ENCODE results near the gene CKAP2L. TPM values are rescaled to one million over a fixed set of nuclear protein-coding genes. Genes with fewer than 3 reads are reported as not detected.

CKAP2L gene
- total RNA-seq, 2 experiments from 2014 or later, result 59.1 to 78.1 TPM

- Mint-ChIP-seq H3K27me3 (peaks cover 5% of the 10 kb centered on the region), H3K27ac (no peak overlapping the region), H3K36me3 (ENCODE audit: low read depth) (peaks cover 23% of the 10 kb centered on the region), H3K9me3 (peaks cover 14% of the 10 kb centered on the region), H3K4me1 (peaks cover 30% of the 10 kb centered on the region), H3K4me3 (no peak overlapping the region)
- CTCF ChIA-PET, result interaction anchor here (1.0 to 1.2 kb wide), 2 partner anchors 19 to 21 kb away, joined by 3 to 4 read pairs; no protein-coding TSS in a partner anchor
- POLR2A ChIA-PET, result interaction anchor here (0.7 kb wide), 1 partner anchor 59 kb away, joined by 3 read pairs; no protein-coding TSS in a partner anchor
- no peak for DNase-seq
These were observed 4.0 kb upstream of the CKAP2L start for GRCh38 chr2:112768432-112768831.

- ChIA-PET POLR2A (no interaction called here), CTCF (interaction anchor here (1.0 kb wide), 1 partner anchor 18 kb away, joined by 4 read pairs; no protein-coding TSS in a partner anchor)
- Mint-ChIP-seq H3K27ac (peak overlapping the region; percentile 82), H3K4me1 (peaks cover 36% of the 10 kb centered on the region), H3K27me3 (peaks cover 2% of the 10 kb centered on the region), H3K36me3 (ENCODE audit: low read depth) (peaks cover 29% of the 10 kb centered on the region), H3K9me3 (peaks cover 14% of the 10 kb centered on the region), H3K4me3 (peak overlapping the region; percentile 31)
- DNase-seq, result no peak
These were observed 3.4 kb upstream of the CKAP2L start for GRCh38 chr2:112767693-112768330.

DNA sequence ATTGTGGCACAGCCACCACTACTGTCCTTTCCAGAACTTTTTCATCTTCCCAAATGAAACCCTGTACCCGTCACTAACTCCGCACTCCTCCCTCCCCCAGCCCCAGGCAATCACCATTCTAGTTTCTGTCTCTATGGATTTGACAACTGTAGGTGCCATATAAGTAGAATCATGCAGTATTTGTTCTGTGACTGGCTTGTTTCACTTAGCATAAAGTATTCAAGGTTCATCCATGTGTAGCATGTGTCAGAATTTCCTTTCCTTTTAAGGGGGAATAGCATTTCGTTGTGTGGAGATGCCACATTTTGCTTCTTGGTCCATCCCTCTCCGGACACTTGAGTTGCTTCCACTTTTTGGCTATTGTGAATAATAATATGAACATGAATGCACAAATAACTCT is 842 bp upstream of the CKAP2L start:
- H3K4me3 Mint-ChIP-seq, result peak overlapping the region; percentile 98
- H3K36me3 Mint-ChIP-seq (ENCODE audit: low read depth), result peaks cover 47% of the 10 kb centered on the region
- H3K9me3 Mint-ChIP-seq, result peaks cover 12% of the 10 kb centered on the region
- no peaks in the 10 kb centered on the region for H3K27me3 Mint-ChIP-seq
- POLR2A ChIA-PET, result interaction anchor here (0.6 kb wide), 1 partner anchor 157 kb away, joined by 3 read pairs; no protein-coding TSS in a partner anchor
- no peak for DNase-seq
- H3K27ac Mint-ChIP-seq, result peak overlapping the region; percentile 97
- CTCF ChIA-PET, result no interaction called here
- peaks cover 52% of the 10 kb centered on the region for H3K4me1 Mint-ChIP-seq

- no peaks in the 10 kb centered on the region for H3K27me3 Mint-ChIP-seq
- no peak for DNase-seq
- H3K4me1 Mint-ChIP-seq, result peaks cover 49% of the 10 kb centered on the region
- peak overlapping the region; percentile 21 for H3K27ac Mint-ChIP-seq
- H3K4me3 Mint-ChIP-seq, result peak overlapping the region; percentile 98
- peaks cover 55% of the 10 kb centered on the region for H3K36me3 Mint-ChIP-seq (ENCODE audit: low read depth)
- peaks cover 1% of the 10 kb centered on the region for H3K9me3 Mint-ChIP-seq
- CTCF ChIA-PET, result interaction anchor here (0.6 to 2.2 kb wide), 4 partner anchors 9 to 466 kb away, joined by 4 to 11 read pairs (median 5); no protein-coding TSS in a partner anchor
- POLR2A ChIA-PET, result interaction anchor here (0.6 to 0.7 kb wide), 2 partner anchors 16 to 114 kb away, joined by 6 to 7 read pairs; no protein-coding TSS in a partner anchor
These were observed 2.1 kb downstream of the CKAP2L start for GRCh38 chr2:112762276-112762675.

GRCh38 chr2:112760149-112760548 is 4.3 kb downstream of the CKAP2L start:
- Mint-ChIP-seq H3K4me3 (no peak overlapping the region), H3K27ac (no peak overlapping the region), H3K36me3 (ENCODE audit: low read depth) (peaks cover 70% of the 10 kb centered on the region), H3K4me1 (peaks cover 48% of the 10 kb centered on the region), H3K27me3 (no peaks in the 10 kb centered on the region), H3K9me3 (no peaks in the 10 kb centered on the region)
- ChIA-PET POLR2A (no interaction called here), CTCF (interaction anchor here (0.6 to 1.1 kb wide), 2 partner anchors 11 to 49 kb away, joined by 3 to 6 read pairs; no protein-coding TSS in a partner anchor)
- no peak for DNase-seq

- DNase-seq, result no peak
- peaks cover 55% of the 10 kb centered on the region for H3K4me1 Mint-ChIP-seq
- CTCF ChIA-PET, result no interaction called here
- H3K9me3 Mint-ChIP-seq, result no peaks in the 10 kb centered on the region
- H3K4me3 Mint-ChIP-seq, result no peak overlapping the region
- no peaks in the 10 kb centered on the region for H3K27me3 Mint-ChIP-seq
- peaks cover 78% of the 10 kb centered on the region for H3K36me3 Mint-ChIP-seq (ENCODE audit: low read depth)
- H3K27ac Mint-ChIP-seq, result no peak overlapping the region
- POLR2A ChIA-PET, result no interaction called here
These were observed 5.7 kb downstream of the CKAP2L start for GRCh38 chr2:112758711-112759110.

DNA sequence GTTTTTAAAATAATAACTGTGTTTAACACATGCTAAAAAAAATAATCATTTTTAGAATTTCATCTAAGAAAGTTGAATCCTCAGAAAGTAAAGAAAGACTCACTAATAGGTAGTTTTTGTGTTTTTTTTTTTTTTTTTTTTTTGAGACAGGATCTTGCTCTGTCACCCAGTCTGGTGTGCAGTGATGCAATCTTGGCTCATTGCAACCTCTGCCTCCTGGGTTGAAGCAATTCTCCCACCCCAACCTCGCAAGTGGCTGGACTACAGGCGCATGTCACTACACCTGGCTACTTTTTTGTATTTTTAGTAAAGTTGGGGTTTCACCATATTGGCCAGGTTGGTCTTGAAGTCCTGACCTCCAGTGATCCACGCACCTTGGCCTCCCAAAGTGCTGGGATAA is 7.1 kb downstream of the CKAP2L start:
- H3K36me3 Mint-ChIP-seq (ENCODE audit: low read depth), result peaks cover 74% of the 10 kb centered on the region
- DNase-seq, result no peak
- CTCF ChIA-PET, result no interaction called here

GRCh38 chr2:112756207-112756606 is 8.2 kb downstream of the CKAP2L start:
- Mint-ChIP-seq H3K4me3 (no peak overlapping the region), H3K36me3 (ENCODE audit: low read depth) (peaks cover 72% of the 10 kb centered on the region), H3K27me3 (no peaks in the 10 kb centered on the region), H3K9me3 (no peaks in the 10 kb centered on the region), H3K27ac (no peak overlapping the region), H3K4me1 (peaks cover 40% of the 10 kb centered on the region)
- ChIA-PET POLR2A (no interaction called here), CTCF (no interaction called here)
- DNase-seq, result no peak

More for the DNA sequence above, 7.1 kb downstream of the CKAP2L start:
- H3K27ac Mint-ChIP-seq, result no peak overlapping the region
- no peaks in the 10 kb centered on the region for H3K27me3 Mint-ChIP-seq
- peaks cover 45% of the 10 kb centered on the region for H3K4me1 Mint-ChIP-seq
- no peaks in the 10 kb centered on the region for H3K9me3 Mint-ChIP-seq
- H3K4me3 Mint-ChIP-seq, result no peak overlapping the region
- POLR2A ChIA-PET, result interaction anchor here (0.6 kb wide), 1 partner anchor 188 kb away, joined by 5 read pairs; no protein-coding TSS in a partner anchor

GRCh38 chr2:112755444-112755843 is 9.0 kb downstream of the CKAP2L start:
- H3K4me3 Mint-ChIP-seq, result no peak overlapping the region
- ChIA-PET POLR2A (interaction anchor here (0.6 kb wide), 1 partner anchor 14 kb away, joined by 7 read pairs; no protein-coding TSS in a partner anchor), CTCF (interaction anchor here (1.3 to 3.9 kb wide), 3 partner anchors 8 to 130 kb away, joined by 3 to 13 read pairs (median 3); no protein-coding TSS in a partner anchor)

DNA sequence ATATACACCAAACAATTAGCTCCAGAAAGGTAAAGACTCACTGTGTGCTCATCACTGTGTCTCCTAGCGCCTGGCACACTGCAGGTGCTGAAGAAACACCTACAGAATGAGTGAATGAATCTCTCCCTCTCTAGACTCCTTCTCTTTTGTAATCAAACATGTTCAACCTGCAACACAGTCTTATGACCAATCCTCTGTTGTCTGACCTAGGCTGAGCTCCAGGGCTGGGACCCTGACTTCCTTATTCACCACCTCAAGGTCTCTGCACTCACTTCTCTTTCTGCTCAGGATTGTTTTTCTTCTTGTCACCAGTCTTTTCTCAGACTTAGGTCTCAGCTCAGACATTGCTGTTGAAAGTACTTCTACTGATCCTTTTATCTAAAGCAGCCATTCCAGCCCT is 9.8 kb downstream of the CKAP2L start:
- Mint-ChIP-seq H3K4me3 (no peak overlapping the region), H3K4me1 (peaks cover 49% of the 10 kb centered on the region), H3K9me3 (no peaks in the 10 kb centered on the region), H3K27ac (no peak overlapping the region), H3K36me3 (ENCODE audit: low read depth) (peaks cover 80% of the 10 kb centered on the region), H3K27me3 (no peaks in the 10 kb centered on the region)
- CTCF ChIA-PET, result interaction anchor here (1.3 to 3.9 kb wide), 3 partner anchors 9 to 131 kb away, joined by 3 to 13 read pairs (median 3); no protein-coding TSS in a partner anchor
- POLR2A ChIA-PET, result no interaction called here
- DNase-seq, result no peak

More at GRCh38 chr2:112755444-112755843, 9.0 kb downstream of the CKAP2L start:
- DNase-seq, result no peak
- H3K4me1 Mint-ChIP-seq, result peaks cover 42% of the 10 kb centered on the region
- peaks cover 73% of the 10 kb centered on the region for H3K36me3 Mint-ChIP-seq (ENCODE audit: low read depth)
- no peak overlapping the region for H3K27ac Mint-ChIP-seq
- H3K9me3 Mint-ChIP-seq, result no peaks in the 10 kb centered on the region
- H3K27me3 Mint-ChIP-seq, result no peaks in the 10 kb centered on the region

- Mint-ChIP-seq H3K4me1 (peaks cover 53% of the 10 kb centered on the region), H3K27ac (no peak overlapping the region), H3K36me3 (ENCODE audit: low read depth) (peaks cover 78% of the 10 kb centered on the region), H3K4me3 (no peak overlapping the region), H3K9me3 (no peaks in the 10 kb centered on the region), H3K27me3 (no peaks in the 10 kb centered on the region)
- ChIA-PET POLR2A (no interaction called here), CTCF (interaction anchor here (1.3 to 3.9 kb wide), 4 partner anchors 10 to 189 kb away, joined by 4 to 13 read pairs (median 9); no protein-coding TSS in a partner anchor)
- DNase-seq, result no peak
These were observed 11.7 kb downstream of the CKAP2L start for GRCh38 chr2:112752667-112753066.

DNA sequence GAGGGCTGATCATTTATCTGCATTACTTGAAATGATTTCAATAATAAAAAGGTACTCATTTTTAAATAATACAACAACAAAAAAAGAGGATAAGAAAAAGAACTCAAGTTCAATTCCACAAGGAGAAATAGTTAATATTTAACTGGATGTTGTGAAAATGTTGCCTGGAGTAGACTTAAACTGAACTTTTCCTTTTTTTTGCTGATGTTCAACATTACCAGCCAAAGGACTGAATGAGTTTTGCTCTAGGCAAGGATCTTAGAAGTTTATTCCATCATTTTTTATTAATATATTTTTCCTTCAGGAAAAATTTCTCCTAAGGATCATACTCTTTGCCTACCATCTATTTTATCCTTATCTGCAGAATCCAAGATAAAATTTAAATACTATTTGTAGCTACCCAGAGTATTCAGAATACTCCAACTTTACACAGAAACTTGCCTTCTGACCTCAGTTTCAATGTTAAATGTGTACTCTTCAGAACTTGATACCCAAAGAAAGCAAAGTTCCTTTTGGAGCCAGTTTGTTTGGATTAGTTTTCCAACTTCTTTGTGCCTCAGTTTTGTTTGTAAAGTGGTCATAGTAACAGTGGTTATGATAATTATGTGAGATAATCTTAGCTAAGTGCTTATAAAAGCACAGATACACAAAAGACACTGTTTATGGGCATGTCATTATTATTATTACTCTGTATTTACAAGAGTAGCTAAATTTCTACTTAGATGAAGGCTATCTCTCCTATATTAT is 12.8 kb downstream of the CKAP2L start:
- Mint-ChIP-seq H3K4me1 (peaks cover 54% of the 10 kb centered on the region), H3K4me3 (no peak overlapping the region), H3K9me3 (no peaks in the 10 kb centered on the region), H3K27ac (no peak overlapping the region), H3K36me3 (ENCODE audit: low read depth) (peaks cover 79% of the 10 kb centered on the region), H3K27me3 (no peaks in the 10 kb centered on the region)
- DNase-seq, result no peak
- ChIA-PET CTCF (interaction anchor here (0.6 to 3.9 kb wide), 4 partner anchors 9 to 190 kb away, joined by 3 to 13 read pairs (median 9); no protein-coding TSS in a partner anchor), POLR2A (no interaction called here)

DNA sequence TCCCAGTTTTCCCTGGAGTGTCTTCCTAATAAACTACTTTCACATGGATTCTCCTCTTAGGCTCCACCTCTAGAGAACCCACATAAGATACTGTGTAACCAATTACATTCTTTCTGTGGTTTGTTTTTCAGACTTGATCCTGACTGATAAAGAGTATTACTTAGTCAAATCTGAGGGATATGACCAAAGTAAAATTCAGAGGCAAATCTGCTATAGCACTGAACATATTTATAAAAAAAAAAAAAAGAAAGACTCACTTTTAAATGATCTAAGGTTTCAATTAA is 13.9 kb downstream of the CKAP2L start:
- no peak overlapping the region for H3K4me3 Mint-ChIP-seq
- peaks cover 50% of the 10 kb centered on the region for H3K4me1 Mint-ChIP-seq

More for the DNA sequence above, 13.9 kb downstream of the CKAP2L start:
- ChIA-PET CTCF (interaction anchor here (1.0 to 3.1 kb wide), 18 partner anchors 9 to 217 kb away, joined by 3 to 38 read pairs (median 5); no protein-coding TSS in a partner anchor), POLR2A (interaction anchor here (0.7 to 1.0 kb wide), 2 partner anchors 123 to 135 kb away, joined by 4 to 5 read pairs; no protein-coding TSS in a partner anchor)
- Mint-ChIP-seq H3K36me3 (ENCODE audit: low read depth) (peaks cover 76% of the 10 kb centered on the region), H3K9me3 (no peaks in the 10 kb centered on the region), H3K27ac (peak overlapping the region; percentile 71), H3K27me3 (no peaks in the 10 kb centered on the region)
- no peak for DNase-seq
